SK-MEL-5 (cell line): ENCODE measurements around the gene DDIAS. TPM values are rescaled to one million over a fixed set of nuclear protein-coding genes. Genes with fewer than 3 reads are reported as not detected.

Experiments used
- DNase-seq: peaks from one replicate; pipeline ENCODE4 v3.0.0-alpha.2; 2016; ENCODE audit warnings: low read depth, low spot score
- in situ Hi-C: cut with HindIII; loops from 2 replicates; pipeline ENCODE4 v1.10.0; 2016; ENCODE audit warnings: low sequenced_read_pairs, high pct_unique_total_duplicates, low pct_unique_long_range_greater_than_20kb
- total RNA-seq: library from RNA; depleted of rRNA; stranded (reverse); fragments of >200 nt; shearing (Covaris generic); gene quantifications from 2 replicates; pipeline ENCODE4 v1.2.3, GENCODE V29; 2014; rRNA removed

Gene DDIAS
- total RNA-seq, 1 experiment from 2014 or later = 13.8 TPM

DNA sequence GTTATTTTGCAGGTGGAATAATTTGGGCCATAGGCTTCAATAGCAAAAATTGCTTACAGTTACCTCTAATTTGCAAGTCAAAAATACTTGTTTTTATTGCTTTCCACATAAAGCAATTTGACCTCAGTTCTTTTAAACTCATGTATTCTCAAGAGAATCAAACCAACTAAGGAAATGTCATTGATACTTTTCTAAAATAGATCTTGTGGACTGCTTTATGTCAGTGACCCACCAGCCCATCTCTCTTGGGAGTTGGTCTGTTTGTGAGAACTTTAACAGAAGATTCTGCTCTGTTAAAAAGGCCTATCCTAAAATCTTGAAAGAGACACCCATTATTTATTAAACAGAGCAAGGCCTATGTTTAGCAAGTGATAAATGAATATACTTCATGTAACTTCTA is 75.2 kb downstream of the DDIAS start:
- in situ Hi-C loops = no loop called here

DNA sequence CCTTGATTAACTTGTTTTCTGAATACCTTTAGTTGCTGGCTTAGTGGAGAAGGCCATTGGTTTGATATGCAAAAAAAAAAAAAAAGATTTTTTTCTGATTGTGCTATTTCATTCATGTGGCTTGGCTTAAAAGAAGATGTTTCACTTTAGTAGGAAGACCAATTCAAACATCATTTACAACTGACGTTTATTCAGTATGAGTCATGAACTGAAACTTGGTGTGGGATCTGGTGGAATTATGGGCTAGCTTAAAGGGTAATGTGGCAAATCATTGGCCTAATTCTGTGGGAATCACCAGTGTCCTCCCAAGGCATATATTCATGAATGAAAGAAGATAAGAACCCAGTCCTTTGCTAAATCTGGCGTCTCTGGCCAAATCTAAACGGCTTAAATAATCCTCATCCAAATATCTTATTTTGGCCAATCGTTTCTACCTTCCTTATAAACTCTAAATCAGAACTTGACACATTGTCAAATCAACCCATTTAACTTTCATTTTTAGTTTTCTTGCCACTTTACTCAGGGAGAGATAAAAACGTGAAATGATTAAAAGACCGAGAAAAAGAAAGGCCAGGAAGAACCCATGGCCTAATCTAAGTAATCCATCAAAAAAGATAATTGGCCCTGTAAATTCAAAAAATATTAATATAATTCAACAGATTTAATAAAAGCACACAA is 77.0 kb downstream of the DDIAS start:
- in situ Hi-C loops = no loop called here
- peak; percentile 78 for DNase-seq

More for the DNA sequence above, 75.2 kb downstream of the DDIAS start:
- no peak for DNase-seq

DNA sequence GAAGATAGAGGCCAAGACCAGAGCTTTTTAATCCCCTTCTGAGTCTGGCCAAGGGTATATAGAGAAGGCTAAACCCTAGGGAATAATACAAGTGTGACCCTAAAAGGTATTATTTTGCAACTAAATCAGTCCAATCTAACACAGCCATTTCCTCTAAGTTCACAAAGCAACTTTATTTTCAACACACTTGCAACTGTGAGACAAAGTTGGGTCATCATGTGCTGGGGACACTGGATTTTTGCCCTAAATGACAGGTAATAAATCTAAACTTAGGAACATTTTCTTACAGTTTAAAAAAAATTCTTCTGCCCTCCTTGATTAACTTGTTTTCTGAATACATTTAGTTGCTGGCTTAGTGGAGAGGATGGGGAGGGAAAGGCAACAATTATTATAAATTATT is 78.3 kb downstream of the DDIAS start:
- no peak for DNase-seq
- in situ Hi-C loops = no loop called here

DNA sequence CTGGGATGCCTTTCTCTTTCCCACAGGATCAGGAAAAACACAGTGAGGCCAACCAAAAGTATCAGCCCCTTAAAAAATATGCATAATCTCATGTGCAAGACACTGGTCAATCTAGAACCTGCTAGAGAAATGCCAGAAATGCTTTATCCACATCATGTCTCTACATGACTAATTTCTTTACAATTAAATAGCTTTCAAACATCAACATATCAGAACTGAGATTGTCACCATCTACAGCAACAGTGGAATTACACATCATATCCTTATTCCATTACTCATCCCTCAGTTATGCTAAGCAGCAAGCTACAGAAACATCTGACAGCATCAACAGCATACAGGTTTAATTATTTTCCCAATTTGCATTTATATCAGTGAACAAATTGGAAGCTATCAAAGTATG is 78.8 kb downstream of the DDIAS start:
- in situ Hi-C loops = no loop called here
- DNase-seq = no peak

DNA sequence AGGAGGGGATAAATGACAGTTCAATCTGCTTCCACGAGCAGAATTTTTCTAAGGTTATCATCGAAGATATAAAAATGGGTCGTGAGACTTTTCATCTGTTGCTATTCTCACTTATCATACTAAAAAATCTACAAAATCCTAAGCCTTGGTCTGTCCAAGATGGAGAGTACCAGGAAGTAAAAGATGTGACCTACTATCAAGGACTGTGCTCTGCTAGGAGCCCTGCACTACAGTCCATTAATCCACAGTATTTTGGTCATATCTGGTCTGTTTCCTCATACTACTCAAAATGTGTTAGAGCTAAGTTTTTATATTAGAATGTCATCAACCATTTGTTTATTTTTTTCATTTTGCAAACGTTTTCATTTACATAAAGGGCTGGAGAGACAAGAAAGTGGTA is 79.4 kb downstream of the DDIAS start:
- in situ Hi-C loops = no loop called here
- DNase-seq = no peak

DNA sequence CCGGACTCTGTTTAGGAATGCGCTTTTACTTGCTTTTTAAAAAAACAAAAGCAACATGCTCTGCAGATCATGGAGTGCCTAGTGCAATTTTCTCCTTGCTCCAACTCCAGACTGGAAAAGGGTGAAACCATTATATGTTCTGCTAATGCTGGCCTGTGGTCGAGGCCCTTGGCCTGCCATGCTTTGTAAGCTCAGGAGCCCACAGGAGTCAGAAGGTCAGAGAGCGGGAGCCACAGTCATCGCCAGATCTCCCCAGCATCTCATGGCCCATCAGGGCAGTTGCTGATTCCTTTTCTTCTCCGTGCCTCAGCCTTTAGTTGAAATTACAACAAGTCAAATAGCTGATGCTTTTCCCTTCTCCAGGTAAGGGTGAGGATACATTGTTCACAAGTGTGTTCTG is 80.3 kb downstream of the DDIAS start:
- in situ Hi-C loops = no loop called here
- DNase-seq = no peak

Other genes starting within 250 kb of the DDIAS start
- gene FAM181B, start 167.9 kb upstream of the DDIAS start, total RNA-seq = 0.80 and 1.1 TPM in 2 replicates
- gene PRCP, start 1.3 kb upstream of the DDIAS start, total RNA-seq = 48.2 and 54.8 TPM in 2 replicates
- 3.6 and 4.7 TPM in 2 replicates for gene RAB30, start 170.2 kb downstream of the DDIAS start, total RNA-seq